Measurements from ENCODE around the gene MPLKIP.
"Not testable (repeated sequence)": the region's sequence is repeated elsewhere in the genome, so short reads cannot be mapped to it uniquely, and the experiment has no call there.

The MPLKIP gene

GRCh38 chr7:40133561-40134427, 628 bp downstream of the MPLKIP start:
- DNase-seq (ENCODE audit: low read depth in 3 of 3) = no peak

- no peak for DNase-seq (ENCODE audit: low read depth in 3 of 3)
Observed at GRCh38 chr7:40122940-40123254, 11.5 kb downstream of the MPLKIP start.

DNA sequence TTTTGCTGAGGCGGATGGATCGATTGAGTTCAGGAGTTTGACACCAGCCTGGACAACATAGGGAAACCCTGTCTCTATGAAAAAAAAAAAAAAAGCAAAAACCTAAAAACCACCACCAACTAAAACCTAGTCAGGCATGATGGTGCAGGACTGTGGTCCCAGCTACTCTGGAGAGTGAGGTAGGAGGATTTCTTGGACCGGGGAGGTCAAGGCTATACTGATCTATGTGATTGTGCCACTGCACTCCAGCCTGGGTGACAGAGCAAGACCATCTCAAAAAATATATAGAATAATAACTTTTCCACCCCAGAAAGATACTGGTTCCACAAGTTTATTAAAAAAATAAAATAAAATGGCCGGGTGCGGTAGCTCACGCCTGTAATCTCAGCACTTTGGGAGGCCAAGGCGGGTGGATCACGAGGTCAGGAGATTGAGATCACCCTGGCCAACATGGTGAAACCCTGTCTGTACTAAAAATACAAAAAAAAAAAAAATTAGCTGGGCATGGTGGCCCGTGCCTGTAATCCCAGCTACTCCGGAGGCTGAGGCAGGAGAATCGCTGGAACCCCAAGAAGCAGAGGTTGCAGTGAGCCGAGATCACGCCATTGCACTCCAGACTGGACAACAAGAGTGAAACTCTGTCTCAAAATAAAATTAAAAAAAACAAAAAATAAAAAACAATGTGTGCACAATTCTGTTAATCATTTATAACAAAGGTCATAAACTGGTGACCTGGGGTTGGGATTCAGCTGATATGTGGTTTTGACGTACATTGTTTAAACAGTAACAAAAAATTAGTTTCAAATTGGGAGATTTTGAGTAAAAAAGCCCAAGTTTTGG, 12.1 kb downstream of the MPLKIP start:
- not testable (repeated sequence) for DNase-seq (ENCODE audit: low read depth in 3 of 3)

GRCh38 chr7:40120020-40120419, 14.4 kb downstream of the MPLKIP start:
- DNase-seq (ENCODE audit: low read depth in 3 of 3) = no peak

GRCh38 chr7:40118201-40118600, 16.2 kb downstream of the MPLKIP start:
- DNase-seq (ENCODE audit: low read depth in 3 of 3) = not testable (repeated sequence)

DNA sequence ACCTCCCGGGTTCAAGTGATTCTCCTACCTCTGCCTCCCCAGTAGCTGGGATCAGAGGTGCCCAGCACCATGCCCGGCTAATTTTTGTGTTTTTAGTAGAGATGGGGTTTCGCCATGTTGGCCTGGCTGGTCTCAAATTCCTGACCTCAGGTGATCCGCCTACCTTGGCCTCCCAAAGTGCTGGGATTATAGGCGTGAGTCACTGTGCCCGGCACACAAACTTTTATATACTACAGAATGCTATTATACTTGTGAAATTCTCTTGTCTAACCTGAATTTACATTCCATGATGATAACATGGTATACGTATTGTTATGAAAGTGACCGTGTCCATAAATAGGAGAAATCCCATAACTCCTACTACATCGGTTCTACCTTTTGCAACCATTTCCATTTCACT, 17.2 kb downstream of the MPLKIP start:
- not testable (repeated sequence) for DNase-seq (ENCODE audit: low read depth in 3 of 3)

DNA sequence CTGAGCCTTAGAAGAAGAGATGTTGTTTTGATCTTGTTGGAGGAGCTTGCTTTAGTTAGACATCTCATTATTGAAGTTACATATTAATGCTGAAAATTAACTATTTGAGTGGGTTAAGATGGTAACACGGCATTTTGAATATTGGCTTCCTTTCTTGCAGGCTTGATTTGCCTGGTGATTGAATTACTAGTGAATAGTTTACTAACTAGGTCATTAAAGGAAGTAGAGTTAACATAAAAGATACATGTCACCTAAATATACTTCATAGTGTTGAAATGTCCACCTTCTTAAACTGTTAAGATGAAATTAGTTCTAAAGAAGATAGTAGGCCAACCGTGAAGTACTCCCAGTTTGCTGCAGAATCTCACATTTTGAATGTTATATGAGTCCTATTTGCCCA, 18.5 kb downstream of the MPLKIP start:
- DNase-seq (ENCODE audit: low read depth in 3 of 3) = no peak

DNA sequence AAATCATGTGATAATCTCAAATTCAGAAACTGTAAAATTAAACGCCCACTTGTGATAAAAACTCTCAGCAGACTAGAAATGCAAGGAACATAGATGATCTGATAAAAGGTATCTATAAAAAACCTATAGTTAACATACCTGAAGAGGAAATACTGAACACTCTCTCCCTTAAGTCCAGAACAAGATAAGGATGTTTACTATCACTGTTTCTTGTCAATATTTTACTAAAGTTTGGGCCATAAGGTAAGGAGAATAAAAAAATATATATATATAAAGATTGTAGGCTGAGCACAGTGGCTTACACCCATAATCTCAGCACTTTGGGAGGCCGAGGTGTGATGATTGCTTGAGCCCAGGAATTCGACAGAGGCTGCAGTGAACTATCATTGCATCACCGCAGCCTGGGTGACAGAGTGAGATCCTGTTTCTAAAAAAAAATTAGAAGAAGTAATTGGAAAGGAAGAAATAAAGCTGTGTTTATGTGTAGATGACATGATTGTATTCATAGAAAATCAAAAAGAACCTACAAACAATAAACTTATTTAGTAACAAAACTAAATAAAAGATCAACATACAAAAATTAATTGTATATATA, 28.4 kb downstream of the MPLKIP start:
- no peak for DNase-seq (ENCODE audit: low read depth in 3 of 3)

GRCh38 chr7:40102897-40103296, 31.5 kb downstream of the MPLKIP start:
- DNase-seq (ENCODE audit: low read depth in 3 of 3) = no peak

GRCh38 chr7:40101201-40101600, 33.2 kb downstream of the MPLKIP start:
- no peak for DNase-seq (ENCODE audit: low read depth in 3 of 3)

- no peak for DNase-seq (ENCODE audit: low read depth in 3 of 3)
Observed at GRCh38 chr7:40099837-40100236, 34.6 kb downstream of the MPLKIP start.

GRCh38 chr7:40098810-40099209, 35.6 kb downstream of the MPLKIP start:
- no peak for DNase-seq (ENCODE audit: low read depth in 3 of 3)

- DNase-seq (ENCODE audit: low read depth in 3 of 3) = no peak
Observed at GRCh38 chr7:40097728-40098127, 36.7 kb downstream of the MPLKIP start.

GRCh38 chr7:40095695-40096327, 38.6 kb downstream of the MPLKIP start:
- DNase-seq (ENCODE audit: low read depth in 3 of 3) = no peak

GRCh38 chr7:40095230-40095629, 39.2 kb downstream of the MPLKIP start:
- no peak for DNase-seq (ENCODE audit: low read depth in 3 of 3)

DNA sequence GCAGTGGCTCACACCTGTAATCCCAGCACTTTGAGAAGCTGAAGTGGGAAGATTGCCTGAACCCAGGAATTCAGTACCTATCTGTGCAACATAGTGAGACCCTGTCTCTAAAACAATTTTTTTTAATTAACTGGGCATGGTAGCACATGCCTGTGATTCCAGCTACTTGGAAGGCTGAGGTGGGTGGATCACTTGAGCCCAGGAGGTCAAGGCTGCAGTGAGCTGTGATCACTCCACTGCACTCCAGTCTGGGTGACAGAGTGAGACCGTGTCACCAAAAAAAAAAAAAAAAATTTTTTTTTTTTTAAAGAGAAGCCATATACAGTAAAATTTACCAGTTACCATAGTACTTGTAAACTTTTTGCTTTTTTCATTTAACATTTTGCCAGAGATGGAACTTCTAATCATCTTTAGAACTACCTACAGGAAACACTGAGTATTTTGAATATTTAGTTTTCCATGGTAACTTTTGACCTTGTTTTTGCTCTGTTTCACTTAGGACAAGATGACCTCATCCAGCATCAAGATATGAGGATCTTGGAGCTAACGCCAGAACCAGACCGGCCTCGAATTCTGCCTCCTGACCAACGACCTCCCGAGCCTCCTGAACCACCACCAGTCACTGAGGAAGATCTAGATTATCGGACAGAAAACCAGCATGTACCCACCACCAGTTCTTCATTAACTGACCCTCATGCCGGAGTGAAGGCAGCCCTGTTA, 40.6 kb downstream of the MPLKIP start:
- DNase-seq (ENCODE audit: low read depth in 3 of 3) = no peak

GRCh38 chr7:40092182-40092581, 42.2 kb downstream of the MPLKIP start:
- no peak for DNase-seq (ENCODE audit: low read depth in 3 of 3)

DNA sequence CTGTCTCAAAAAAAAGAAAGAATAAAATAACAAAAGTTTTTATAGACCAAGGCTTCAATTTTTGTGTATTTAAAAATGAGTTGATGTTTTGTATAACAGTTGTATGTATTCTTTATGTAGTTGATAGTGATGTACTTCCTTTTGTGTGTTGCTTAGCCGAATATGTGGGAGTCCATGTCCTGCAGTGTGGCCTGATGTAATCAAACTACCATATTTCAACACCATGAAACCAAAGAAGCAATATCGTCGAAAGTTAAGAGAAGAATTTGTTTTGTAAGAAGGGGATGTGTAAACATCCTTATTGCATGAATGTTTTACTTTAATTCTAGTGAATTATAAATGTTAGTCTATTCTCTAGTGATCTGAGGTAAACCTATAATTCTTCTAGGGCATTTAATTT, 56.6 kb downstream of the MPLKIP start:
- no peak for DNase-seq (ENCODE audit: low read depth in 3 of 3)
